GM12892 (cell line): ENCODE results near the gene AGK.

ENCODE experiments used
- POLR2A ChIP-seq: IDR thresholded peaks from 2 replicates; pipeline ENCODE4 v1.6.1; 2011; ENCODE audit warnings: low read depth, low read length, control low read depth
- POLR2AphosphoS5 ChIP-seq: IDR thresholded peaks from 2 replicates; pipeline ENCODE4 v1.6.1; 2011; ENCODE audit warnings: low read depth, low read length, control low read depth

DNA sequence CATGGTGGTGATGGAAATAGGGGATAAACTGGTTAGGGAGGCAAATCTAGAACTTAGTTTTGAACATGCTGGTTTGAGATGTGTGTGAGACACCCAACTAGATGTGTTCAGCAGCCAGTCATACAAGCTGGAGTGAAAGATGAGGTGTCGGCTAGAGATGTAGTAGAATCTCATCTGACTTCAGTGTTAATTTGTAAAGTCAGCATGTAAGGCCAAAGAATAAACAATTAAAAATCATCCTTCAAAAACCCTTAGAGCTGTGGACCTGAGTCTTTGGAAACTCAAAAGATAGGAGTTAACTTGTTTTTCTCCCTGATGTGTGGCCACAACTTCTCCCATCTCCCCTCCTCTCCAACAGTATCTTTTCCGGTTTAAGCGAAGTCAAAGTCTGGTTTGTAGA lies 22.8 kb upstream of the AGK start:
- TF ChIP-seq POLR2A = no peak
- TF ChIP-seq POLR2AphosphoS5 = no peak
